ENCODE results near the gene CREB3L4.
A peak's percentile ranks its signal among the peaks of the same experiment; 100 is the strongest.

Gene CREB3L4

DNA sequence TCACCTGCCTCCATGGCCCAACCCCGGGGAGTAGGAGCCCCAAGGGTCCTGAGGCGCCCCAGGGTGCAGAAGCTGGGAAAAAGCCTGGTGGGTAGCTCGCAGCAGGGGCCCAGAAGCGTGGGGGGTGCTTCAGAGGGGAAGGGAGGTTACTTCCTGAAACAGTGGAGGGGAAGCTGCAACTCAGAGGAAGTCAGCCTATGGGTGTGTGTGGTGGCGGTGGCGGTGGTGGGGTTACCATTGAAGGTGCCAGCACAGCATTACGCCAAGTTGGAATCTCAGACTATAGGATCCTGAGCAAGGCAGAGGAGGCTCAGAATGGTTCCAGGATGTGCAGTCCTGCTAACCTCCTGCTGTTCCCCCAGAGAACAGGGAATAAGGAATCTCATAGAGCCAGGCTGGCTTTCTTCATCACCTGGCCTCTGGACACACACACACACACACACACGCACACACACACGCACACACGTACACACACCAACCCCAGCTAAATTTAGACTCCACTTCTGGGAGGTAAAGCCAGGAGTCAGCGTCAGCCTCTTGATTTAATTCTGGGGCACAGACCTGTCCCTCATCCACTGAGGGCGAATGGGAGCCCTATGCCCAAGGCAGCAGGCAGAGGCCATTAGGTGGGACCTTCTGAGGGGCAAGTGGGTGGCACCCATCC, 22.4 kb upstream of the CREB3L4 start:
- Mint-ChIP-seq H3K36me3 (ENCODE audit: low read depth) (peaks cover 89% of the 10 kb centered on the region), H3K4me1 (ENCODE audit: low read depth) (peaks cover 31% of the 10 kb centered on the region), H3K4me3 (peak overlapping the region; percentile 93), H3K27me3 (no peaks in the 10 kb centered on the region), H3K9me3 (no peaks in the 10 kb centered on the region), H3K27ac (peak overlapping the region; percentile 96)
- peak; percentile 79 for DNase-seq

DNA sequence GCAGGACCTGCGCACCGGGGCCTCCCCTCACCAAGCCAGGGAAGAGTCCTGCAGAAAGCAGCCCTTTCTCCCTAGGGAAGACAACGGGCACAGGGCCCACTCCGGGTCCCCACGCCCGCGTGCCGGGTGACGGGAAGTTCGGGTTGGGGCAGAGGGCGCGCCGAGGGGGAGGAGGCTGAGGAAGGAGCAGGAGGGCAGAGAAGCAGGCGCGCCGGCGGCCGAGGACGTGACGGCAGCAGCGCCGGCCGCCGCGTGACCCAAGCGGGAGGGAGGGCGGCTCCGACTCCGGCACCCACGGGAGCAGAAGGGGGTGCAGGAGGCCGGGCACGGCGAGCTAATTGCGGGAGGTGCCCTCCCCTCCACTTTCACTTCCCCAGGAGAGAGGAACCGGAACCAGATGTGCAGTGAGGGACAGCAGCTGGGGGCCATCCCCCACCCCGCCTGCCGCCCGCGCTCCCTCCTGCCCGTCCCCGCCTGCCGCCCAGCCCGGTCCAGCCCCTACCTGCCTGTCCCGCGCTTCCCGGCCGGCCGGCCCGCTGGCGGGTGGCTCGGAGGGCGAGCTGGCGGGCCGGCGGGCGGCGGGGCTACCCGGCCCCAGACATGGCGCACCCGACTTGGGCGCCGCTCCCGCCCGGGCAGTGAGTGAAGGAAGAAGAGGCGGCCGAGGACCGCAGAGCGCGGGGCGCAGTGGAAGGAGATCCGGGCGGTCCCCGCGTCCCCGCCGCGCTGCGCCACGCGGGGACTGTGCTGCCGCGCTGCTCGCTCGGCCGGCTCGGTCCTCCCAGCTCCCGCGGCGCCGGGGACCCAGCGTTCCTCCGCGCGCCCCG, 21.7 kb upstream of the CREB3L4 start:
- Mint-ChIP-seq H3K4me1 (ENCODE audit: low read depth) (peaks cover 29% of the 10 kb centered on the region), H3K27ac (peak overlapping the region; percentile 96), H3K27me3 (no peaks in the 10 kb centered on the region), H3K36me3 (ENCODE audit: low read depth) (peaks cover 89% of the 10 kb centered on the region), H3K4me3 (peak overlapping the region; percentile 93), H3K9me3 (no peaks in the 10 kb centered on the region)
- DNase-seq = peak; percentile 82

DNA sequence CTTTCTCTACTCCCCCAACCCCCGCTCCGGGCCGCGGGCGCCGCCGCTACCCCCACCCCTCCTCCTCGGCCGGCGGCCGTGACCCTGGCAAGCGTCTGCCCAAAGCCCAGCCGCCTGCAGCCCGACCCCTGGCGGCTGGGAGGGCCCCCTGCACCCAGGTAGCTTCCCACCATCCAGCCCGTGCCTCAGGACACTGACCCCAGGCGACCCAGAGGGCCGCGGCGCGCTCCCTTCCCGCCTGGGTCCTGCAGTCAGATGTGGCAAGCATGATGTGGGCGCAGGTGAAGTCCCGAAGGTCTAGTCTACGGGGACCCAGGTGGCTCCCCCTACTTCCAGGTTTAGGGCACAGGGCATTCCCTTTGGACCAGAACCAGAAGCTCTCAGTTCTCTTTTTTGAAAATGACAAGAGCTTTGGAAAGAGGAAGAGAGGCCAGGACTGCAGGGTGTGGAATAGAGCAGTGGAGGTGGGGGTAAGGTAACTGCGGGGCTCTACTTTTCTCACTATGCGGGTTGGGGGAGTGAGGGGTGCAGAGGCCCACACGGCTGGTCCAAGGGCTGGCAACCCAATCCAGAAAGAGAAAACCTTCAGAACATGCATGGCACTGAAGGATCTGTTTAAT, 21.0 kb upstream of the CREB3L4 start, which contains the start of gene DENND4B:
TSS of gene DENND4B (minus strand) at position 97 of the 620 bp plus-strand sequence. CDS start 2,344 bp downstream, outside the sequence.
- H3K9me3 Mint-ChIP-seq = no peaks in the 10 kb centered on the region
- peaks cover 29% of the 10 kb centered on the region for H3K4me1 Mint-ChIP-seq (ENCODE audit: low read depth)
- H3K36me3 Mint-ChIP-seq (ENCODE audit: low read depth) = peaks cover 90% of the 10 kb centered on the region
- H3K27ac Mint-ChIP-seq = peak within 1 kb of the TSS; percentile 96
- H3K4me3 Mint-ChIP-seq = peak within 1 kb of the TSS; percentile 93
- peak; percentile 83 for DNase-seq
- H3K27me3 Mint-ChIP-seq = no peaks in the 10 kb centered on the region

DNA sequence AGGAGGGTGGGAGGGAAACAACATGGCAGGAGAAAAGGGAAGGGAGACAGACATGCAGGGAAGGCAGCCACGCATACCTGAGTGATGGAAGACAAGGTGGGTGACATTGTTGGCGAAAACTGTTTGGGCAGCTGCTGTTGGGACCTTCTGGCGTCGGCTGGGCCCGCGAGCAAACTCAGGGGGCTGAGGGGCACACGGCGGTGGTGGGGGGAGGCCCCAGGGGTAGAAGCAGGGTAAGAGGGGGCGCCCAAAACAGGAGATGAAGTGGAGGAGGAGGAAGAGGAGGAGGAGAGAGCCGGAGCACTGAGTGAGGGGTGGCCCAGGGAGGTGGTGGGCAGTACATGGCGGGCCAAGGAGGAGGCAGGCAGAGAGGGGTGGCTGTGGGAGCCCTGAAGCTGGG, 16.5 kb upstream of the CREB3L4 start:
- Mint-ChIP-seq H3K9me3 (no peaks in the 10 kb centered on the region), H3K27me3 (no peaks in the 10 kb centered on the region), H3K4me3 (no peak overlapping the region), H3K27ac (peak overlapping the region; percentile 78), H3K36me3 (ENCODE audit: low read depth) (peaks cover 85% of the 10 kb centered on the region), H3K4me1 (ENCODE audit: low read depth) (peaks cover 32% of the 10 kb centered on the region)
- no peak for DNase-seq

DNA sequence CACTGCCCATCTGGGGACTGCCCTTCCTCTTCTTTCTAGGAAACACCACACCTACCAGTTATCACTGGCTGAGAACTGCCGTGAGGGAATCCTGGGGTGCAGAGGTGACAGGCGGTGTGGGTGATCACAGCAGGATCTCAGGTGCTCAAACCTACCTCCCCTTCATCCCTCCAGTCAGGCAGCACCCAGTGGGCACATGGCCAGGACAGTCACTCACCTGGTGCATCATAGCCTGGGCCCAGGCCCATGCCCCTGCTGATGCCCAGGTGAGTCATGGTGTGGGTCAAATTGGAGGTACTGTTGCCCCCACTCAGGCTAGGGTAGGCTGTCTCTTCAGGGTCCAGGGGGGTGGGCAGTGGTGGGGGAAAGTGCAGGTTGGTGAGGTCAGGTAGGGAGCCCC, 15.9 kb upstream of the CREB3L4 start:
- peaks cover 36% of the 10 kb centered on the region for H3K4me1 Mint-ChIP-seq (ENCODE audit: low read depth)
- no peak overlapping the region for H3K4me3 Mint-ChIP-seq
- H3K27me3 Mint-ChIP-seq = no peaks in the 10 kb centered on the region
- H3K27ac Mint-ChIP-seq = peak overlapping the region; percentile 78
- no peaks in the 10 kb centered on the region for H3K9me3 Mint-ChIP-seq
- H3K36me3 Mint-ChIP-seq (ENCODE audit: low read depth) = peaks cover 85% of the 10 kb centered on the region
- DNase-seq = no peak

DNA sequence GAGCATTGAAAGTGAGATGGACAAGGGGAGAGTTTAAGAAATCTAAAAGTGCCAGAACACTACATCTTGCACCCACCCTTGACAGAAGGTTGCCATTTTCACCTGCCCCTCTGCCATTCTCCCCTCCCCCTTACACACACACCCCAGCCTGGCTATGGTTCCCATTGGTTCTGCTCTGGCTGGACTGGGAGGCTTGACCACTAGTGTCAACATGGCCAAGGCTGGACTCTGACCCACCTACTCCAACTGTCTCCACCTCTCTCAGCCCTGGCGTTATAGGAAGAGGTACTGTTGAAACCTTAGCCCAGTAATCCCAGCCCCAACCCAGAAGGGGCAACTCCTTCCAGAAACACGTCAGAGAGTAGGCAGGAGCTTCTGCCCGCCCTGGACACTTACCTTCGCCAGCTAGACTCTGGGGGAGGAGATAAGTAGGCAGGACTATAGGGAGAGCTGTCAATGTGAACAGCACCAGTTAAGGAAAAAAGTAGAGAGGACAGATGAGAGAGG, 13.8 kb upstream of the CREB3L4 start:
- Mint-ChIP-seq H3K4me3 (no peak overlapping the region), H3K9me3 (no peaks in the 10 kb centered on the region), H3K36me3 (ENCODE audit: low read depth) (peaks cover 81% of the 10 kb centered on the region), H3K27me3 (no peaks in the 10 kb centered on the region), H3K4me1 (ENCODE audit: low read depth) (peaks cover 40% of the 10 kb centered on the region), H3K27ac (peak overlapping the region; percentile 85)
- no peak for DNase-seq

DNA sequence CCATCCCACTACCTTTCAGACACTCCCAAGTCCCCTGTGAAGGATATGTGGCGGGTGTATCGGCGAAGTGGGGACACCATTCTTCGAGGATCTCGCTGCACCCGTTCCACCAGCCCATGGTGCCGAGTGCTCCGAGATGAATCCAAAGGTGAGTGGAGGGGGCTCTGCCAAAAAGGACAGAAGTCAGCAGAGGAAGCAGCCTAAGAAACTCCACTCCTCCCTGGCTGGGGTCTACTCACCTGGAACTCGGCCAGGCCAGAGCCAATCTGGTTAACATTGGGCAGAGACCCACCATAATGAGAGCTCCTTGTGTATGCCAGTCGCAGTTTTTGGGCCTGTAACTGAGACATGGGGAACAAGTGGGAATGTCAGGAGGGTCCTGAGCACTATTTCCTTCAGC, 12.9 kb upstream of the CREB3L4 start:
- H3K4me1 Mint-ChIP-seq (ENCODE audit: low read depth) = peaks cover 47% of the 10 kb centered on the region
- DNase-seq = no peak
- peak overlapping the region; percentile 85 for H3K27ac Mint-ChIP-seq
- no peaks in the 10 kb centered on the region for H3K27me3 Mint-ChIP-seq
- H3K4me3 Mint-ChIP-seq = no peak overlapping the region
- peaks cover 79% of the 10 kb centered on the region for H3K36me3 Mint-ChIP-seq (ENCODE audit: low read depth)
- H3K9me3 Mint-ChIP-seq = no peaks in the 10 kb centered on the region

DNA sequence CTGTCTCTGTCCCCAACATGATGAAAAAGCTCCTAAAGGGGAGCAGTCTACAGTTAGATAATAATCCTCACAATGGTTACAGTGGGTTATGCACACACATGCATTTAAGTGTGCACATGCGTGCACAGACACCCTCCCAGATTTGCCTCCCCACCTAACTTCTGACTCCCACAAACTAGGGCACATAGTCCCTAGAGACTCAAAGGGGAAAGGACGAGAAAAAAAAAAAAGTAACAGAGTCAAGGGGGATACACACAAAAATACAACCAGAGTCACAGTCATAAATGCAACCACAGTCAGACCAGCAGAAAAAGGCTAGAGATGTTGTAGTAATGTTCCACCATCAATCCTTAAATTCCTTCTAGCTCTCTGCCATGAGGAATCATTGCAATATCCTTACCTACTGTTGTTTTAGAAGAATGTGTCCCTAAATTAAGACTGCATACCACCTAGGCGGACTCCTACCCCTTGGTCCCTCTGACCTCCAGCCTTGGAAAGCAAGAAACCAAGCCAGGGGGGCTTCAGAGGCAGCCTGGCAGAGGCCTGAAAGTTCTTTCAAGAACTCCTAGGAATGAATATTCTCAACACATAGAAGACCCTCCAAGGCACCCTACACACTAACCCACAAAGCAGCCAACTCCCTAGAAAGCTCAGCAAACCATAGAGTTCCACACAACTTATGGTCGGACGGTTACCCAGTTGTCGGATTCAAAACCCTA, 10.5 kb upstream of the CREB3L4 start:
- Mint-ChIP-seq H3K27ac (peak overlapping the region; percentile 98), H3K27me3 (no peaks in the 10 kb centered on the region), H3K9me3 (no peaks in the 10 kb centered on the region), H3K4me1 (ENCODE audit: low read depth) (peaks cover 62% of the 10 kb centered on the region), H3K36me3 (ENCODE audit: low read depth) (peaks cover 78% of the 10 kb centered on the region), H3K4me3 (peak overlapping the region; percentile 93)
- DNase-seq = no peak

DNA sequence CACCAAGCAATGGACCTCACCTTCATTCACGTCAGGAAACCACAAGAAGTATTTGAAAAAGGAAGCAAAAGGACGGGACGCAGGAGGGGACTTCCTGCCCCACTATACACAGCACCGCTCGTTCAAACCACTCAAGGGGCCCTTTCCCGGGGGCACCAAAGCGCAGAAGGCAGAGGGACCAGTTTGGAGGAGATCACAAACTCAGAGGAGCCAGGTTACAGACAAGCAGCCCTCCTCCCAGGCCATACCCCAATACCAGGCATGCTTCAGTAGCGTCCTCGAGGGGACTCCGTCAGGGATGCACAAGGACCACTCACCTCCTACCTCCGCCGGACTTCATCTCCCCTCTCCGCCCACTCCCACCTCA, 10.0 kb upstream of the CREB3L4 start:
- Mint-ChIP-seq H3K9me3 (no peaks in the 10 kb centered on the region), H3K4me1 (ENCODE audit: low read depth) (peaks cover 68% of the 10 kb centered on the region), H3K4me3 (peak overlapping the region; percentile 93), H3K27ac (peak overlapping the region; percentile 98), H3K36me3 (ENCODE audit: low read depth) (peaks cover 78% of the 10 kb centered on the region), H3K27me3 (no peaks in the 10 kb centered on the region)
- no peak for DNase-seq

DNA sequence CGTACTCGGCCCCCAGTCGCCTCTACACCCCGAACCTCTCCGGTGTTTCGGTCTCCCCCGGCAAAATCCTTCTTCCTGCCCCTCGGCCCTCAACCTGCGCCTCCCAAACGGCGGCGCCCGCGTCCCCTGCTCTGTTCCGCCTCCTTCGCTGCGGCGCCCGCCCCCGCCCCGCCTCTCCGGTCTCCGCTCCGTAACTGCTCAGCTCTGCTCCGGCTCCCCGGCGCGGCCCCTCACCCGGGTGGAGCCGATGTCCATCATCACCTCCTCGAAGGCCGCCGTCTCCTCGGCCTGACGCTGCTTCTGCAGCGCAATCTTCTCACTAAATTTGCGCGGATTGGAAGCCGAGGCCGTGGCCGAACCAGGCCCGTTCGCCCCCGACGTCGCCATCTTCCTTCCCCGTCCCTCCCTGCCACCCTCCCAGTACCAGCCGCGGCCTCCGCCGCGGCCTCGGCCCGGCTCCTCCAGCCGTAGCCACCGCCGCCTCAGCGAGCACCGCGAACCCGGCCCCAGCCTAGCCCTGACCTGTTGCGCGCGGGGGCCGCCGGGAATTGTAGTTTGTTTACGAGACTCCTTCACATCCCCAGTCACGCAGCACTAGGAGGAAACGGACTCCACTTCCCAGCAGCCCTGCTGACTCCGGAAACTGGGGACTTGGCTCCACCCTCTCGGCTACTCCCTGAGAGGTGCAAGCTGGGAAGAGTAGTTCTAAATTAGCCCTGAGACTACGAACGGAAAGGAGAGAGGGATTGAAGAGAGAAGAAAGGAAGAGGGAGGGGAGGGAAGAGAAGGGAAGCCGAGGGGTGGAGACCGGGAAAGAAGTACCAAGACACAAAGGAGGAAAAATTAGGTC, 9.4 kb upstream of the CREB3L4 start, which contains the start of gene CRTC2:
TSS of gene CRTC2 (minus strand) at position 502 of the 850 bp plus-strand sequence. CDS start at position 387, 115 bp downstream.
- Mint-ChIP-seq H3K27ac (peak within 1 kb of the TSS; percentile 98), H3K9me3 (no peaks in the 10 kb centered on the region), H3K4me3 (peak within 1 kb of the TSS; percentile 93), H3K4me1 (ENCODE audit: low read depth) (peaks cover 67% of the 10 kb centered on the region), H3K36me3 (ENCODE audit: low read depth) (peaks cover 80% of the 10 kb centered on the region), H3K27me3 (no peaks in the 10 kb centered on the region)
- peak; percentile 95 for DNase-seq

DNA sequence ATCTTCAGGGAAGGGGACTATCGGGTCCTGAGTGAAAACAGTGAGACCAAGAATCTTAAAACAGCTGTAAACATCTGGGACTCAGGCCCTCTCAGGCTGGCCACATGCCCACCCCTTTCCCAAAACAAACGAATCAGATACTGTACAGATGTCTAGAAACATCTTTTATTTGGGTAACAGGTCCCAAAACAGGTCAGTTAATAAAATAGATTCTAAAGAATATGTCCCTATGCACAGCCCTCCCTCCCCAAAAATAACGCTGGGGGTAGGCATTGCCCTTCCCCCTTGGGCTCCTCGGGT, 8.8 kb upstream of the CREB3L4 start:
- Mint-ChIP-seq H3K9me3 (no peaks in the 10 kb centered on the region), H3K4me3 (peak overlapping the region; percentile 93), H3K4me1 (ENCODE audit: low read depth) (peaks cover 69% of the 10 kb centered on the region), H3K36me3 (ENCODE audit: low read depth) (peaks cover 76% of the 10 kb centered on the region), H3K27me3 (no peaks in the 10 kb centered on the region), H3K27ac (peak overlapping the region; percentile 98)
- DNase-seq = no peak

DNA sequence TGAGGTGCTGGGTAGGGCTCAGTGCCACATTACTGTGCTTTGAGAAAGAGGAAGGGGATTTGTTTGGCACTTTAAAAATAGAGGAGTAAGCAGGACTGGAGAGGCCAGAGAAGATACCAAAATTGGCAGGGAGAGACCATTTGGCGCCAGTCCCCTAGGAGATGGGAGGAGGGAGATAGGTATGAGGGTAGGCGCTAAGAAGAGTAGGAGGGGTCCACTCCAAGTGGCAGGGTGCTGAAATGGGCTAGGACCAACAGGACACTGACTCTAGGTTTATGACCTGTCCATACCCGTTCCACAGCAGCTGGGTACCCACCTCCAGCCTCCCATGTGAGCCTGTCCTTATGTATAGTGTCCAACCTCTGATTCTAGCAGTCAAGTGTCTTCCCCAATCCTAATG, 8.2 kb upstream of the CREB3L4 start:
- no peak overlapping the region for H3K4me3 Mint-ChIP-seq
- H3K4me1 Mint-ChIP-seq (ENCODE audit: low read depth) = peaks cover 69% of the 10 kb centered on the region
- peak overlapping the region; percentile 98 for H3K27ac Mint-ChIP-seq
- DNase-seq = no peak
- H3K36me3 Mint-ChIP-seq (ENCODE audit: low read depth) = peaks cover 74% of the 10 kb centered on the region
- H3K9me3 Mint-ChIP-seq = no peaks in the 10 kb centered on the region
- no peaks in the 10 kb centered on the region for H3K27me3 Mint-ChIP-seq

DNA sequence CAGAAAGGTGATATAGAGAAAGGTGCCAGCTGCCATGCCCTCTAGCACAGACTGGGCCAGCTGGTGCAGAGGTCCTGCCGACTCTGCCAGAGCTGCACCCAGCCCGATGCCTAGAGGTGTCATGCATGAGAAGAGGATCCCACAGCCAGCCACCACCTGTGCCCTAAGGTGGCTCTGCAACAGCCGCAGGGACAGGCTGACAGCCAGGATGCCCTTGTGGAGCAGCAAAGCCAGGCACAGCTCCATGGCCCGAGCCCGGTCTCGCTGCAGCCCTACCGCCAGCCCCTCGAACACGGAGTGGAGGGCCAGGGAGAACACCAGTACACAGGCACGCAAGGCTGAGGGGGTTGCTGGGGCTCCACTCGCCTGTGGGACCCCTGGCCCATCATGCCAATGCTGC, 7.5 kb upstream of the CREB3L4 start:
- H3K9me3 Mint-ChIP-seq = no peaks in the 10 kb centered on the region
- no peak for DNase-seq
- no peak overlapping the region for H3K4me3 Mint-ChIP-seq
- H3K27me3 Mint-ChIP-seq = no peaks in the 10 kb centered on the region
- peaks cover 62% of the 10 kb centered on the region for H3K4me1 Mint-ChIP-seq (ENCODE audit: low read depth)
- H3K27ac Mint-ChIP-seq = peak overlapping the region; percentile 80
- H3K36me3 Mint-ChIP-seq (ENCODE audit: low read depth) = peaks cover 69% of the 10 kb centered on the region

Data from activated T-cell treated with anti-CD3 and anti-CD28 coated beads, Interleukin-2, amount 50 U/mL, for 24 hours (primary cell).